Suppressor macrophage treated with lipopolysaccharide for 1 hour (primary cell): ENCODE results near the gene ANKHD1.

Experiments
- DNase-seq, 3 donors: peaks; one replicate each; pipeline ENCODE4 v3.0.0-alpha.2; 2020 to 2022

Gene ANKHD1

GRCh38 chr5:140401362-140402257, at the start of gene ANKHD1:
ANKHD1 (plus strand) TSS chr5:140401833; CDS start chr5:140401968, 135 bp downstream.
- peak; percentile 99 to 100 (median 100) for DNase-seq

DNA sequence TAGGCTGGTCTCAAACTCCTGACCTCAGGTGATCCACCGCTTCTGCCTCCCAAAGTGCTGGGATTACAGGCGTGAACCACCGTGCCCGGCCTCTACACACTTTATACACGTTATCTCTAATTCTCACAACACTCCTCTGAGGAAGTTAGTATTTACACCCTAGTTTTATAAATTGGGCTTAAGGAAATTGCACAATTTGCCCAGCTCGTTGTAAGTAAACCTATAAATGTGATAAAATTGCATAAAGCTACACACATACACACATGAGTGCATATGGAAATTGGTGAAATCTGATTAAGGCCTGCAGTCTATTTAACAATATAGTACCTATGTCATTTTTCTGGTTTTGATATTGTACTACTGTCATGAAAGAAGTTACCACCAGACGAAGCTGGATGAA, 46.1 kb upstream of the ANKHD1 start:
- DNase-seq, result no peak

- peak; percentile 54 to 66 (median 64) for DNase-seq
These were observed 44.5 kb upstream of the ANKHD1 start for GRCh38 chr5:140356853-140357725.

GRCh38 chr5:140357726-140358093, 43.9 kb upstream of the ANKHD1 start:
- DNase-seq, result peak; percentile 82 to 88 (median 86)

GRCh38 chr5:140358738-140359310, 42.8 kb upstream of the ANKHD1 start:
- DNase-seq, result peak in 2 of 3 donors; percentile 45 to 58

- DNase-seq, result no peak
These were observed 41.5 kb upstream of the ANKHD1 start, which contains the start of gene SLC4A9 for GRCh38 chr5:140360101-140360500. SLC4A9 (plus strand) TSS chr5:140360194; CDS start chr5:140360237, 43 bp downstream.

- DNase-seq, result no peak
These were observed 40.8 kb upstream of the ANKHD1 start for GRCh38 chr5:140360681-140361479.

DNA sequence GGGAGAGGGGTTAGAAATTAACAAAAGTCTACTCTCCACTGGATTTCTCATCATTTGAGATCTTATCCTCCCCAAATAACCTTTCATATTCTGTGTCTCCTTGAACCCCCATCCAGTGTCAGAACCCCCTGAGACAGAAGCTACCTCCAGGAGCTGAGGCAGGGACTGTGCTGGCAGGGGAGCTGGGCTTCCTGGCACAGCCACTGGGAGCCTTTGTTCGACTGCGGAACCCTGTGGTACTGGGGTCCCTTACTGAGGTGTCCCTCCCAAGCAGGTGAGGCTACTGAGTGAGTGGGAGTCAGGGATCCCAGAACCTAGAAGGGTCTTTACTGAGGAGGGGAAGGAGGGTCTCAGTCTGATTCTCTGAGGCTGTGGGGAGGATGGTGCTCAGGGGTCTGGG, 39.7 kb upstream of the ANKHD1 start:
- no peak for DNase-seq

GRCh38 chr5:140362311-140362710, 39.3 kb upstream of the ANKHD1 start:
- DNase-seq, result no peak

DNA sequence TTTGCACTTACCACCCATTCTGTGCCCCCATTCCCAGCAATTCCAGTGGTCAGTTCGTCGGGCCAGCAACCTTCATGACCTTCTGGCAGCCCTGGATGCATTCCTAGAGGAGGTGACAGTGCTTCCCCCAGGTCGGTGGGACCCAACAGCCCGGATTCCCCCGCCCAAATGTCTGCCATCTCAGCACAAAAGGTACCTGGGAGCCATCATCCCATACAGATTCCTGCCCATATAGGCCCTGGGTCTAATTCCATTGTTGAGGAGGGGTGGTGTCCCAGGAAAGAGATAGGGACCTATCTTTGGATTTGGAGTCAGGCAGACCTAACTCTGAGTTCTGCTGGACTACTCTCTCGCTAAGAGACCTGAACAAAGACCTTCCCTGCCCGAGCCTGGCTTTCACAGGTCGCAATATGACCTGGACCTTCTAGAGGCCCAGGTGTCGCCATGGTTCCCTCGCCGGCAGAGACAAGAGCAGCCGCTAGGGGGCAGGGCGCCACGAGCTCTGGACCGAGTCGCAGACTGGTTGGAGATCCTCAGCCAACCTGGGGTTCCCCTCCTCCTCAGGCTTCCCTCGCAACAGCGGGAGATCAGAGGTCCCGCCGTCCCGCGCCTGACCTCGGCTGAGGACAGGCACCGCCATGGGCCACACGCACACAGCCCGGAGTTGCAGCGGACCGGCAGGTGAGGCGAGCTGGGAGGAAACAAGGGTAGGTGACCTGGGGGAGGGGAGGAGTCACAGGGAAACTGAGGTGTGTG, 38.6 kb upstream of the ANKHD1 start:
- DNase-seq, result peak; percentile 85 to 94 (median 90)

- DNase-seq, result no peak
These were observed 37.8 kb upstream of the ANKHD1 start for GRCh38 chr5:140363631-140364471.

GRCh38 chr5:140364472-140364765, 37.2 kb upstream of the ANKHD1 start:
- no peak for DNase-seq

DNA sequence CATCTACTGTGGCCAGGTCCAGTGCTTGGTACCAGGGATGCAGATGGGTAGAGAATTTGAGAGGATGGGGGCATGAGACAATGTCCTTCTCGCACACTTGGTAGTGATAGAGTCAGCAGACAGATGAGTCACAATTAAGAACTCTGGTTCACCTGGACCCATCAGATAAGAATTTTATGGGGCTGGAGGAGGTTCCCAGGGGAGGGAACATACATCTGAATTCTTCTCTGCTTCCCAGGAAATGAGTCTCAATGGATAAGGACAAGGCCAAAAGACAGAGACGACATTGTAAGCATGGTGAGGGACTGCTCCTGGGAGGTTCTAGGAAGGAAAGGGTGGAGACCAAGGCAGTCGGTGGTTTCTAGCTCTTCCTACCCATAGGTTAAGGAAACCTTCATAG, 36.4 kb upstream of the ANKHD1 start:
- DNase-seq, result no peak

DNA sequence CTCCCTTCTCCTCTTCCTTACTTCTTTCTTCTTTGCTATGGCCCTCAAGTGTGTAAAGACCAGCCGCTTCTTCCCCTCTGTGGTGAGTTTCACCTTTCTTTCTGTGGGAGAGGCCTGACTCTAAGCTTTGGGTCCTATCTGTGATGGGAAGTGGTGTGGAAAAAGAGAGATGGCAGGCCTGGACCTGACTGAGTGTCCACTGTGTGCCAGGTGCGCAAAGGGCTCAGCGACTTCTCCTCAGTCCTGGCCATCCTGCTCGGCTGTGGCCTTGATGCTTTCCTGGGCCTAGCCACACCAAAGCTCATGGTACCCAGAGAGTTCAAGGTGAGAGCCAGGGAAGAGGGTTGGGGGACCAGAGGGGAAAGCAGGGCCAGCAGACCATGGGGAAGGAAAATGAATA, 35.7 kb upstream of the ANKHD1 start:
- DNase-seq, result no peak

GRCh38 chr5:140366589-140367255, 34.9 kb upstream of the ANKHD1 start:
- DNase-seq, result no peak

- no peak for DNase-seq
These were observed 34.2 kb upstream of the ANKHD1 start for GRCh38 chr5:140367256-140368013.

GRCh38 chr5:140371356-140372151, 30.1 kb upstream of the ANKHD1 start:
- no peak for DNase-seq

DNA sequence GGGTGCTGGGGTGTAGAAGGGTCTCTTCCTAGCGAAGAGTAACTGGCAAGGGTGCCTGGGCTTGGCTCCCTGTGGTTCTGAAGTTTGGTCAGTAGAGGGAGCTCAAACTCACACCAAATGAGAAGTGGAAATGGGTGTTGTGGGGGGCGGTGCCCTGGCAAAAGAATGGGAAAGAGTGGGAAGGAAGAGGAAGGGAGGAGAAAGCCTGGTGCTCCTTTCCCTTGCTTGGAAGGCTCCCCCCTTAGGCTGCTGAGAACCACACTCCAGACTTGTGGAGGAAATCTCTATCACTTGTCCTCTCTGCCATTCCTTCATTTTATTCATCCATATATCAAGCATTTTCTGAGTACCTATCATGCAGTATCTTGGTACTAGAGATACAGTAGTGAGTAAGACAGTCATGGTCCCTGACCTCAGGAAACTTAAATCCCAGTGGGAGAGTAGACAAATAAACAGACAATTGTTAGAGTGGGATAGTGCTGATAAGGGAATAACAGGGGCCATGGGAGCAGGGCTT, 28.6 kb upstream of the ANKHD1 start:
- peak; percentile 74 to 79 (median 74) for DNase-seq
